Measurements from ENCODE around the gene HDLBP.

HDLBP gene

GRCh38 chr2:241226723-241227572 is 88.5 kb downstream of the HDLBP start:
- FAIRE-seq: no peak

- no peak for FAIRE-seq
Observed at GRCh38 chr2:241225983-241226382, 89.5 kb downstream of the HDLBP start.

GRCh38 chr2:241225545-241225944 is 89.9 kb downstream of the HDLBP start:
- no peak for FAIRE-seq

GRCh38 chr2:241224851-241225438 is 90.5 kb downstream of the HDLBP start:
- FAIRE-seq: no peak

GRCh38 chr2:241224018-241224850 is 91.2 kb downstream of the HDLBP start:
- FAIRE-seq: no peak

GRCh38 chr2:241223211-241224017 is 92.1 kb downstream of the HDLBP start:
- FAIRE-seq: no peak

GRCh38 chr2:241219856-241220356 is 95.6 kb downstream of the HDLBP start:
- no peak for FAIRE-seq

GRCh38 chr2:241219030-241219382 is 96.5 kb downstream of the HDLBP start:
- no peak for FAIRE-seq

- FAIRE-seq: no peak
Observed at GRCh38 chr2:241218131-241219029, 97.1 kb downstream of the HDLBP start.

- FAIRE-seq: no peak
Observed at GRCh38 chr2:241217320-241218031, 98.0 kb downstream of the HDLBP start.

- FAIRE-seq: no peak
Observed at GRCh38 chr2:241216211-241216761, 99.2 kb downstream of the HDLBP start.

- FAIRE-seq: no peak
Observed at GRCh38 chr2:241215421-241215820, 100.1 kb downstream of the HDLBP start.

- FAIRE-seq: no peak
Observed at GRCh38 chr2:241214766-241215165, 100.7 kb downstream of the HDLBP start.

- no peak for FAIRE-seq
Observed at GRCh38 chr2:241214209-241214608, 101.3 kb downstream of the HDLBP start.

GRCh38 chr2:241213567-241213966 is 101.9 kb downstream of the HDLBP start:
- no peak for FAIRE-seq

- no peak for FAIRE-seq
Observed at GRCh38 chr2:241213041-241213440, 102.4 kb downstream of the HDLBP start.

- FAIRE-seq: no peak
Observed at GRCh38 chr2:241211276-241211675, 104.2 kb downstream of the HDLBP start.

GRCh38 chr2:241209271-241209670 is 106.2 kb downstream of the HDLBP start:
- no peak for FAIRE-seq

GRCh38 chr2:241208058-241208457 is 107.4 kb downstream of the HDLBP start:
- no peak for FAIRE-seq

- no peak for FAIRE-seq
Observed at GRCh38 chr2:241207641-241208040, 107.8 kb downstream of the HDLBP start.
